Neural cell (in vitro differentiated cells): Measurements from ENCODE around the gene RPL36A. TPM values are rescaled to one million over a fixed set of nuclear protein-coding genes. Genes with fewer than 3 reads are reported as not detected.

Experiments used
- H2AFZ ChIP-seq: fragments of 200-600, 300-800 bp; sonication (generic), shearing (Covaris generic); 2 replicates; pipeline ENCODE4 v1.6.0; 2014; ENCODE audit warnings: low read depth, mild to moderate bottlenecking, antibody characterized with exemption, low read length, moderate library complexity
- H3F3A ChIP-seq: fragments of 200-600 bp; shearing (Covaris generic); 2 replicates; pipeline ENCODE4 v1.6.1; 2016; ENCODE audit warnings: mild to moderate bottlenecking, moderate library complexity, mixed read lengths, antibody characterized with exemption, low read length; ENCODE audit not compliant: insufficient read depth, poor library complexity, severe bottlenecking
- H3K27ac ChIP-seq: fragments of 200-600, 300-800 bp; sonication (generic), shearing (Covaris generic); 2 replicates; pipeline ENCODE4 v1.5.1; 2014; ENCODE audit warnings: mild to moderate bottlenecking, low read length, moderate library complexity
- H3K27me3 ChIP-seq: fragments of 300-800, 200-600 bp; sonication (generic), shearing (Covaris generic); 2 replicates; pipeline ENCODE4 v1.6.0; 2014; ENCODE audit warnings: mild to moderate bottlenecking, low read depth, low read length, moderate library complexity; ENCODE audit not compliant: insufficient read depth
- H3K36me3 ChIP-seq: fragments of 300-800, 200-600 bp; sonication (generic), shearing (Covaris generic); 2 replicates; pipeline ENCODE4 v1.5.1; 2014; ENCODE audit warnings: mild to moderate bottlenecking, antibody characterized with exemption, low read length, moderate library complexity; ENCODE audit not compliant: insufficient read depth
- H3K4me2 ChIP-seq: fragments of 300-800, 200-600 bp; sonication (generic), shearing (Covaris generic); 2 replicates; pipeline ENCODE4 v1.6.0; 2014; ENCODE audit warnings: mild to moderate bottlenecking, low read length
- H3K4me3 ChIP-seq: fragments of 300-800, 200-600 bp; sonication (generic), shearing (Covaris generic); 2 replicates; pipeline ENCODE4 v1.5.1; 2014; ENCODE audit warnings: mild to moderate bottlenecking, low read length, moderate library complexity
- H3K79me2 ChIP-seq: fragments of 200-600 bp; shearing (Covaris generic); replicated peaks from 2 replicates; pipeline ENCODE4 v1.6.0; 2014; ENCODE audit warnings: mild to moderate bottlenecking, low read length, moderate library complexity; ENCODE audit not compliant: insufficient read depth
- H3K9ac ChIP-seq: fragments of 300-800, 200-600 bp; sonication (generic), shearing (Covaris generic); 2 replicates; pipeline ENCODE4 v1.6.1; 2016; ENCODE audit warnings: mild to moderate bottlenecking, low read length, mixed read lengths
- H3K9me2 ChIP-seq: fragments of 200-600 bp; shearing (Covaris generic); 2 replicates; pipeline ENCODE4 v1.6.1; 2016; ENCODE audit warnings: mild to moderate bottlenecking, low read length, mixed read lengths; ENCODE audit not compliant: insufficient read depth
- H3K9me3 ChIP-seq: fragments of 200-600, 300-800 bp; sonication (generic), shearing (Covaris generic); 2 replicates; pipeline ENCODE4 v1.6.1; 2016; ENCODE audit warnings: mild to moderate bottlenecking, mixed run types, low read length, moderate library complexity, mixed read lengths
- H4K20me1 ChIP-seq: fragments of 200-600 bp; shearing (Covaris generic); 2 replicates; pipeline ENCODE4 v1.6.1; 2016; ENCODE audit warnings: mild to moderate bottlenecking, mixed run types; ENCODE audit not compliant: insufficient read depth
- EP300 ChIP-seq: fragments of 450-650 bp; conservative IDR thresholded peaks from 2 replicates; pipeline ENCODE4 v1.6.1; 2014; ENCODE audit warnings: antibody characterized with exemption, mild to moderate bottlenecking, moderate library complexity; ENCODE audit not compliant: poor library complexity, severe bottlenecking
- EZH2 ChIP-seq: fragments of 200-600, 300-800 bp; shearing (Covaris generic), sonication (generic); IDR thresholded peaks from 2 replicates; pipeline ENCODE4 v1.6.1; 2014; ENCODE audit warnings: antibody characterized with exemption, low read length, borderline replicate concordance, mild to moderate bottlenecking; ENCODE audit not compliant: insufficient read depth, poor library complexity, severe bottlenecking
- MXI1 ChIP-seq: fragments of 450-650 bp; conservative IDR thresholded peaks from 2 replicates; pipeline ENCODE4 v1.6.1; 2014; ENCODE audit warnings: antibody characterized with exemption, mild to moderate bottlenecking; ENCODE audit not compliant: poor library complexity, severe bottlenecking
- POLR2AphosphoS5 ChIP-seq: IDR thresholded peaks from 2 replicates; pipeline ENCODE4 v1.6.1; 2012
- RAD21 ChIP-seq: fragments of 450-650 bp; conservative IDR thresholded peaks from 2 replicates; pipeline ENCODE4 v1.6.1; 2014; ENCODE audit warnings: antibody characterized with exemption, mild to moderate bottlenecking, moderate library complexity
- REST ChIP-seq: IDR thresholded peaks from 2 replicates; pipeline ENCODE4 v1.6.1; 2012; ENCODE audit warnings: borderline replicate concordance
- SMC3 ChIP-seq: fragments of 450-650 bp; conservative IDR thresholded peaks from 2 replicates; pipeline ENCODE4 v1.6.1; 2014; ENCODE audit warnings: antibody characterized with exemption, mild to moderate bottlenecking, moderate library complexity; ENCODE audit not compliant: poor library complexity
- TAF1 ChIP-seq: IDR thresholded peaks from 2 replicates; pipeline ENCODE4 v1.6.1; 2012; ENCODE audit warnings: low read depth
- polyA plus RNA-seq: library from polyadenylated mRNA; depleted of rRNA; stranded (reverse); fragments of >200 nt; gene quantifications from 2 replicates; pipeline ENCODE4 v1.2.3, GENCODE V29; 2014
- TF ChIP-seq, protein P1 (sequence below): fragments of 450-650 bp; IDR thresholded peaks from 2 replicates; pipeline ENCODE4 v1.5.1; 2014; ENCODE audit warnings: antibody characterized with exemption, mild to moderate bottlenecking, moderate library complexity; ENCODE audit not compliant: poor library complexity, severe bottlenecking

RPL36A gene
- polyA plus RNA-seq, 1 donor from 2014 or later = 1,978 TPM

- Histone ChIP-seq H3K4me3 (no peak overlapping the region), H3K4me2 (no peak overlapping the region), H3K9me2 (no peaks in the 10 kb centered on the region), H3K27ac (no peak overlapping the region), H4K20me1 (no peaks in the 10 kb centered on the region), H2AFZ (no peak overlapping the region), H3K79me2 (no peaks in the 10 kb centered on the region), H3K36me3 (no peaks in the 10 kb centered on the region), H3K9ac (no peak overlapping the region), H3K27me3 (no peaks in the 10 kb centered on the region), H3F3A (no peaks in the 10 kb centered on the region), H3K9me3 (no peaks in the 10 kb centered on the region)
- TF ChIP-seq RAD21 (no peak), POLR2AphosphoS5 (no peak), TAF1 (no peak), EP300 (no peak), MXI1 (no peak), EZH2 (no peak), REST (no peak), SMC3 (no peak)
- TF ChIP-seq, protein P1, sequence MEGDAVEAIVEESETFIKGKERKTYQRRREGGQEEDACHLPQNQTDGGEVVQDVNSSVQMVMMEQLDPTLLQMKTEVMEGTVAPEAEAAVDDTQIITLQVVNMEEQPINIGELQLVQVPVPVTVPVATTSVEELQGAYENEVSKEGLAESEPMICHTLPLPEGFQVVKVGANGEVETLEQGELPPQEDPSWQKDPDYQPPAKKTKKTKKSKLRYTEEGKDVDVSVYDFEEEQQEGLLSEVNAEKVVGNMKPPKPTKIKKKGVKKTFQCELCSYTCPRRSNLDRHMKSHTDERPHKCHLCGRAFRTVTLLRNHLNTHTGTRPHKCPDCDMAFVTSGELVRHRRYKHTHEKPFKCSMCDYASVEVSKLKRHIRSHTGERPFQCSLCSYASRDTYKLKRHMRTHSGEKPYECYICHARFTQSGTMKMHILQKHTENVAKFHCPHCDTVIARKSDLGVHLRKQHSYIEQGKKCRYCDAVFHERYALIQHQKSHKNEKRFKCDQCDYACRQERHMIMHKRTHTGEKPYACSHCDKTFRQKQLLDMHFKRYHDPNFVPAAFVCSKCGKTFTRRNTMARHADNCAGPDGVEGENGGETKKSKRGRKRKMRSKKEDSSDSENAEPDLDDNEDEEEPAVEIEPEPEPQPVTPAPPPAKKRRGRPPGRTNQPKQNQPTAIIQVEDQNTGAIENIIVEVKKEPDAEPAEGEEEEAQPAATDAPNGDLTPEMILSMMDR = no peak
Observed at GRCh38 chrX:101369687-101370086, 21.1 kb upstream of the RPL36A start.

DNA sequence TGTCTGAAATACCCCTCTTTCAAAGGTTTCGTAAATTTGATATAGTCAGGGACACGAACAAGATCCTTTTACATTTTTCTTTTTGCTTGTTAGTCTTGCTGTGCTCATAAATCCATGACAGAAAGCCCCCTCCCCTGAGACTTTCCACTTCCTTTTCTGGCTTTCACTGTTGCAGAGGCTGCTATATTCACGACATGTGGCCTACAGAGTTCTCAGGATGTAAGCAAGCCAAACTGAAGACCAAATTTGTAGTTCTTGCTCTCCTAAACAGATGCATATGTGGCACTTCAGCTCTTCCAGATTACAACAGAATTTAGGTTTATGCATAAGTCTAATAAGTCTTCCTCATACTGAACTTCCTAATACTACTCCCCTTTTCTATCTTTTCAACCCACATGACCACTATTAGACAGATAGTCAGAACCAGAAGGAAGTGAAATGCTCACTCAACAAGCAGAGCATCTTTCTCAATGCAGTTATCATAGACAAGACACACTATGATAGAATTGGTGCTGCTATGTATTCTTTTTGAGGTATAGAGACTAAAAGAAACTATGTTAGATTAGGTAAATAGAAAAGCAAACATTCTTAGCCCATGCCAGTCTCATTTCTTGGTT lies 19.8 kb upstream of the RPL36A start:
- Histone ChIP-seq H3K79me2 (no peaks in the 10 kb centered on the region), H3K36me3 (no peaks in the 10 kb centered on the region), H3K4me3 (no peak overlapping the region), H3K27me3 (no peaks in the 10 kb centered on the region), H3K27ac (no peak overlapping the region), H3K9me2 (no peaks in the 10 kb centered on the region), H3K9me3 (no peaks in the 10 kb centered on the region), H2AFZ (no peak overlapping the region), H4K20me1 (no peaks in the 10 kb centered on the region), H3K9ac (no peak overlapping the region), H3K4me2 (no peak overlapping the region), H3F3A (no peaks in the 10 kb centered on the region)
- no peak for TF ChIP-seq EZH2
- TF ChIP-seq EP300 = no peak
- TF ChIP-seq SMC3 = no peak
- TF ChIP-seq, protein P1 = no peak
- TF ChIP-seq REST = no peak
